Caco-2 (cell line): ENCODE results near the gene ATXN7L1. TPM values are rescaled to one million over a fixed set of nuclear protein-coding genes. Genes with fewer than 3 reads are reported as not detected.

Experiments
- BruUV-seq: library from RNA; stranded (reverse); fragments of 400-500 nt; replicated peaks from 2 replicates; lab custom pipeline; 2021; lab: Mats Ljungman, UMichigan
- CTCF ChIA-PET: fragments of 300-600 bp; sonication (Branson Sonifier 250); formaldehyde crosslinking; loops from one replicate; lab custom pipeline; 2022; ENCODE audit warnings: antibody characterized with exemption; lab: Charles Lee
- POLR2A ChIA-PET: fragments of 300-600 bp; sonication (Branson Sonifier 250); formaldehyde crosslinking; loops from one replicate; lab custom pipeline; 2022; ENCODE audit warnings: antibody characterized with exemption; lab: Charles Lee
- DNase-seq, 2 experiments: peaks; one replicate each; pipeline versions ENCODE4 v3.0.0 to v3.0.0-alpha.2; 2020 to 2022
- H3K27me3 ChIP-seq: replicated peaks from 2 replicates; pipeline ENCODE4 v1.6.0; 2011; ENCODE audit warnings: low read length; ENCODE audit not compliant: control insufficient read depth, insufficient read depth
- H3K36me3 ChIP-seq: 2 replicates; pipeline ENCODE4 v1.5.1; 2011; ENCODE audit warnings: low read length; ENCODE audit not compliant: control insufficient read depth, insufficient read depth
- H3K4me1 ChIP-seq: fragments of 250-450 bp; sonication (Bioruptor Pico); 2 replicates; pipeline ENCODE4 v1.5.1; 2020; ENCODE audit warnings: mild to moderate bottlenecking
- H3K4me3 ChIP-seq: 2 replicates; pipeline ENCODE4 v1.5.1; 2011; ENCODE audit warnings: low read depth, mild to moderate bottlenecking, control low read depth, low read length
- H3K9me3 ChIP-seq: fragments of 250-450 bp; sonication (Bioruptor Pico); 2 replicates; pipeline ENCODE4 v1.5.1; 2020; ENCODE audit warnings: mild to moderate bottlenecking, moderate library complexity
- H3K27ac Mint-ChIP-seq: one replicate; pipeline ENCODE4 v1.8.0; 2022; ENCODE audit warnings: mixed read lengths; ENCODE audit not compliant: unreplicated experiment
- H3K27me3 Mint-ChIP-seq: one replicate; pipeline ENCODE4 v1.8.0; 2022; ENCODE audit warnings: mixed read lengths; ENCODE audit not compliant: insufficient read depth, unreplicated experiment
- H3K36me3 Mint-ChIP-seq: one replicate; pipeline ENCODE4 v1.8.0; 2022; ENCODE audit warnings: mild to moderate bottlenecking, mixed read lengths; ENCODE audit not compliant: insufficient read depth, unreplicated experiment
- H3K4me1 Mint-ChIP-seq: one replicate; pipeline ENCODE4 v1.8.0; 2022; ENCODE audit warnings: low read depth, mixed read lengths; ENCODE audit not compliant: unreplicated experiment
- H3K4me3 Mint-ChIP-seq: one replicate; pipeline ENCODE4 v1.8.0; 2022; ENCODE audit warnings: mild to moderate bottlenecking, moderate library complexity, mixed read lengths; ENCODE audit not compliant: unreplicated experiment
- H3K9me3 Mint-ChIP-seq: one replicate; pipeline ENCODE4 v1.8.0; 2022; ENCODE audit warnings: mixed read lengths; ENCODE audit not compliant: unreplicated experiment
- intact Hi-C: fragments of 100-400 bp; cut with micrococcal nuclease; formaldehyde crosslinking; loops from one replicate; pipeline ENCODE4 v1.10.0; 2022; ENCODE audit not compliant: unreplicated experiment
- total RNA-seq: library from RNA; stranded (reverse); gene quantifications from 2 replicates; pipeline ENCODE4 v1.2.3, GENCODE V29; 2022
- TF ChIP-seq, protein P1 (sequence below), 2 experiments: fragments of 200-600 bp in 1 of 2; IDR thresholded peaks; 1 replicate in 1 of 2; 2 replicates in 1 of 2; pipeline versions ENCODE4 v1.5.1 to v1.8.0; 2011 to 2022; ENCODE audit warnings: antibody characterized with exemption in 1 of 2, control low read depth in 1 of 2, inconsistent platforms in 1 of 2, low read depth in 1 of 2, low read length in 1 of 2, mild to moderate bottlenecking in 1 of 2, moderate library complexity in 1 of 2; ENCODE audit not compliant: insufficient read depth in 1 of 2, severe bottlenecking in 1 of 2, unreplicated experiment in 1 of 2

The ATXN7L1 gene
- total RNA-seq, 1 experiment from 2014 or later, result 14.1 TPM

- no peaks in the 10 kb centered on the region for H3K36me3 ChIP-seq
- H3K4me3 Mint-ChIP-seq, result no peak overlapping the region
- no peaks in the 10 kb centered on the region for H3K27me3 ChIP-seq
- no peaks in the 10 kb centered on the region for H3K9me3 ChIP-seq
- H3K4me1 ChIP-seq, result no peaks in the 10 kb centered on the region
- no peak overlapping the region for H3K27ac Mint-ChIP-seq
- BruUV-seq, result no TSS peak
- TF ChIP-seq, protein P1, sequence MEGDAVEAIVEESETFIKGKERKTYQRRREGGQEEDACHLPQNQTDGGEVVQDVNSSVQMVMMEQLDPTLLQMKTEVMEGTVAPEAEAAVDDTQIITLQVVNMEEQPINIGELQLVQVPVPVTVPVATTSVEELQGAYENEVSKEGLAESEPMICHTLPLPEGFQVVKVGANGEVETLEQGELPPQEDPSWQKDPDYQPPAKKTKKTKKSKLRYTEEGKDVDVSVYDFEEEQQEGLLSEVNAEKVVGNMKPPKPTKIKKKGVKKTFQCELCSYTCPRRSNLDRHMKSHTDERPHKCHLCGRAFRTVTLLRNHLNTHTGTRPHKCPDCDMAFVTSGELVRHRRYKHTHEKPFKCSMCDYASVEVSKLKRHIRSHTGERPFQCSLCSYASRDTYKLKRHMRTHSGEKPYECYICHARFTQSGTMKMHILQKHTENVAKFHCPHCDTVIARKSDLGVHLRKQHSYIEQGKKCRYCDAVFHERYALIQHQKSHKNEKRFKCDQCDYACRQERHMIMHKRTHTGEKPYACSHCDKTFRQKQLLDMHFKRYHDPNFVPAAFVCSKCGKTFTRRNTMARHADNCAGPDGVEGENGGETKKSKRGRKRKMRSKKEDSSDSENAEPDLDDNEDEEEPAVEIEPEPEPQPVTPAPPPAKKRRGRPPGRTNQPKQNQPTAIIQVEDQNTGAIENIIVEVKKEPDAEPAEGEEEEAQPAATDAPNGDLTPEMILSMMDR (IDR thresholded peaks at IDR 0.05; ENCODE audit: insufficient read depth in 1 of 2, low read depth in 1 of 2, low read length in 1 of 2, severe bottlenecking in 1 of 2, unreplicated experiment in 1 of 2), result no peak
- H3K4me1 Mint-ChIP-seq, result peaks cover 6% of the 10 kb centered on the region
- H3K27me3 Mint-ChIP-seq, result no peaks in the 10 kb centered on the region
- no peaks in the 10 kb centered on the region for H3K9me3 Mint-ChIP-seq
- peaks cover under 1% of the 10 kb centered on the region for H3K36me3 Mint-ChIP-seq
- intact Hi-C loops, result no loop called here
- H3K4me3 ChIP-seq, result no peak overlapping the region
- CTCF ChIA-PET, result no interaction called here
- POLR2A ChIA-PET, result no interaction called here
- no peak for DNase-seq
Observed at GRCh38 chr7:105814481-105814880, 61.9 kb downstream of the ATXN7L1 start.

- BruUV-seq, result no TSS peak
- ChIA-PET CTCF (no interaction called here), POLR2A (no interaction called here)
- H3K27me3 ChIP-seq, result no peaks in the 10 kb centered on the region
- no peak for DNase-seq
- intact Hi-C loops, result no loop called here
- Mint-ChIP-seq H3K4me3 (no peak overlapping the region), H3K27me3 (no peaks in the 10 kb centered on the region), H3K36me3 (no peaks in the 10 kb centered on the region), H3K27ac (no peak overlapping the region), H3K4me1 (peaks cover 4% of the 10 kb centered on the region), H3K9me3 (no peaks in the 10 kb centered on the region)
- H3K9me3 ChIP-seq, result no peaks in the 10 kb centered on the region
- no peak overlapping the region for H3K4me3 ChIP-seq
- no peaks in the 10 kb centered on the region for H3K36me3 ChIP-seq
- no peaks in the 10 kb centered on the region for H3K4me1 ChIP-seq
- TF ChIP-seq, protein P1 (IDR thresholded peaks at IDR 0.05; ENCODE audit: insufficient read depth in 1 of 2, low read depth in 1 of 2, low read length in 1 of 2, severe bottlenecking in 1 of 2, unreplicated experiment in 1 of 2), result no peak
Observed at GRCh38 chr7:105811189-105811847, 65.1 kb downstream of the ATXN7L1 start.

GRCh38 chr7:105810556-105810955 lies 65.8 kb downstream of the ATXN7L1 start:
- H3K4me3 Mint-ChIP-seq, result no peak overlapping the region
- ChIA-PET POLR2A (no interaction called here), CTCF (no interaction called here)
- no peaks in the 10 kb centered on the region for H3K9me3 ChIP-seq
- H3K36me3 Mint-ChIP-seq, result peaks cover 3% of the 10 kb centered on the region
- H3K27me3 Mint-ChIP-seq, result no peaks in the 10 kb centered on the region
- no TSS peak for BruUV-seq
- H3K4me1 Mint-ChIP-seq, result peaks cover 5% of the 10 kb centered on the region
- H3K4me1 ChIP-seq, result no peaks in the 10 kb centered on the region
- H3K4me3 ChIP-seq, result no peak overlapping the region
- TF ChIP-seq, protein P1 (IDR thresholded peaks at IDR 0.05; ENCODE audit: insufficient read depth in 1 of 2, low read depth in 1 of 2, low read length in 1 of 2, severe bottlenecking in 1 of 2, unreplicated experiment in 1 of 2), result no peak
- intact Hi-C loops, result no loop called here
- no peaks in the 10 kb centered on the region for H3K36me3 ChIP-seq
- H3K27ac Mint-ChIP-seq, result no peak overlapping the region
- no peak for DNase-seq
- no peaks in the 10 kb centered on the region for H3K27me3 ChIP-seq
- H3K9me3 Mint-ChIP-seq, result no peaks in the 10 kb centered on the region
